ENCODE data around the gene TEX2.
"Not testable (repeated sequence)": the region's sequence is repeated elsewhere in the genome, so short reads cannot be mapped to it uniquely, and the experiment has no call there.

Gene TEX2

GRCh38 chr17:64253470-64253869, 9.6 kb downstream of the TEX2 start:
- Mint-ChIP-seq H3K27me3 (no peaks in the 10 kb centered on the region), H3K4me1 (peaks cover 32% of the 10 kb centered on the region), H3K4me3 (no peak overlapping the region), H3K36me3 (peaks cover 3% of the 10 kb centered on the region), H3K9me3 (no peaks in the 10 kb centered on the region), H3K27ac (no peak overlapping the region)

DNA sequence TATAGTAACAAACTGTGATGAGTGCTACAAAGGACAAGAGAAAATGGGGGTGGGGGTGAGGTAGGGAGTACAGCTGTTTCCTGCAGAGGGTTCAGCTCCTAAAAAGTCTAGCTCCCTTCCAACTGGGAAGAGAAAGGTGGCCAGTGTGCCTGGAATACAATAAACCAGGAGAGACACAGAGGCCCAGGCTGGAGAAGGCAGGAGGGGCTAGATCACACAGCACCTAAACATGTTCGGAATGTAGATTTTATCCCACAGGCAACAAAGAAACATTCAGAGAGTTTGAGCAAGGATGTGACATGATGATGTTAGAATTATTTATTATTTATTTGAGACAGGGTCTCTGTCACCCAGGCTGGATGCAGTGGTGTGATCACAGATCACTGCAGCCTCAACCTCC, 10.2 kb downstream of the TEX2 start:
- Mint-ChIP-seq H3K27me3 (no peaks in the 10 kb centered on the region), H3K36me3 (peaks cover 3% of the 10 kb centered on the region), H3K4me1 (peaks cover 36% of the 10 kb centered on the region), H3K9me3 (no peaks in the 10 kb centered on the region), H3K4me3 (no peak overlapping the region), H3K27ac (no peak overlapping the region)

DNA sequence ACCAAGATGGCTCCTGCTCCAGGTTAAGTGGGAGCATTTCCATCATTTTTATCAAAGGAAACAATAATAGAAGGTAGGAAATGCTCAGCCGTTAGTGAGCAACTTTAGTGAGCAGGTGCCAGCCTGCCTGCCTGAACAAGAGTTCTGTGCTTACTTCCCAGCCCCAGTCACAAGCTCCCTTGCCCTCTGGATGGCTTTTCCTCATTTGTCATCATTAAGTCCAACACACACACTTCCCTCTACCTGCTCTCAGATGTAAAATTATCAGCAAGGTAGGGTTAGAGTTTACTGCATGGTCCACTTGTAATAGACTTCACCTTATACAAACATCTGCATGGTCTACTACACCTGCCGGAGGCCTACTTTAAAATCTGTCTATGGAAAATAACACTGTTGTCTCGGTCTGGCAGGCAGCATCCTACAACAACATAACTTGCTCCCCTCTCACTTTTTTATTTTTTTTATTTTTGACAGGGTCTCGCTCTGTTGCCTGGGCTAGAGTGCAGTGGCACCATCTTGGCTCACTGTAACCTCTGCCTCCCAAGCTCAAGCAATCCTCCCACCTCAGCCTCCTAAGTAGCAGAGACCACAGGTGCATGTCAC, 12.7 kb downstream of the TEX2 start:
- no peak overlapping the region for H3K27ac Mint-ChIP-seq
- no peaks in the 10 kb centered on the region for H3K9me3 Mint-ChIP-seq
- H3K4me1 Mint-ChIP-seq, result peaks cover 39% of the 10 kb centered on the region
- peaks cover 7% of the 10 kb centered on the region for H3K36me3 Mint-ChIP-seq
- no peaks in the 10 kb centered on the region for H3K27me3 Mint-ChIP-seq
- H3K4me3 Mint-ChIP-seq, result no peak overlapping the region

DNA sequence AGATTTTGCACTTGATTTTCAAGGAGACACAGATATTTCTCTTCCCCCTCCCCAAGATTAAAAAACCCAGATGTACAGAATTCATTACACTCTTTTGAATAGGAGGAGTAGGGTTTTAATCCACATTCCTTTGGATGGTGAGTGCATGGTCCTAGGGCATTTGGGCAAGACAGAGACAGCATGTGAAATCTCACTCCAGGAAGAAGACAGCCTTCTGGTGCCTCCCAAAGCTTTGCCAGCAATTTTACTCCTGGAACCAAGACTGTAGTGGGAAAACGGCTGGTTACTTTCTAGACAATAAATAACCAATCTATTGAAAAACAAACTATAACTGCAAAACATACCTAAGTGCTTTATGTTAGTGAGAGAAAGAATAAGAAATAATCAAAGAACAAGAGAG, 15.2 kb downstream of the TEX2 start:
- H3K4me1 Mint-ChIP-seq, result peaks cover 42% of the 10 kb centered on the region
- H3K4me3 Mint-ChIP-seq, result no peak overlapping the region
- H3K36me3 Mint-ChIP-seq, result peaks cover 5% of the 10 kb centered on the region
- H3K9me3 Mint-ChIP-seq, result no peaks in the 10 kb centered on the region
- H3K27me3 Mint-ChIP-seq, result no peaks in the 10 kb centered on the region
- H3K27ac Mint-ChIP-seq, result no peak overlapping the region

GRCh38 chr17:64245218-64246145, 17.6 kb downstream of the TEX2 start:
- Mint-ChIP-seq H3K27me3 (no peaks in the 10 kb centered on the region), H3K36me3 (peaks cover 6% of the 10 kb centered on the region), H3K4me3 (no peak overlapping the region), H3K9me3 (no peaks in the 10 kb centered on the region), H3K4me1 (peaks cover 45% of the 10 kb centered on the region), H3K27ac (no peak overlapping the region)

DNA sequence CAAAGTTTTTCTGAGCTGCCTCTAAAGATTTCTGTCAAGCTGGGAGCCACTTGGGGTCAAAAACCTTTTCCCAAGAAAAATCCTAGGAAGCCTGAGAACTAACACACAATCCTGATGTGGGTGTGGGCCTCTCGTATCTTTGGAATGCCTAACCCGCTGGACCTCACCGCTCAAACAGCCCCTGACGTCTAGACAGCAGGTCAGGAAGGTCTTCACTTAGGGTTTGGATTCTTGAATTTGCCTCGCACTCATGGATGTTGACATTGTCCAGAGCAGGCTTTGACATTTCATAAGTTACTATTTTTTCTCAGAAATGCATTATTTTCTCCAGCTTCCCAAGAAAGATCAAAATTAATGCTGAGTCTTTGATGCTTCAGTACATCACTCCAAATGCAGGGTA, 18.9 kb downstream of the TEX2 start:
- Mint-ChIP-seq H3K4me3 (no peak overlapping the region), H3K4me1 (peaks cover 49% of the 10 kb centered on the region), H3K27ac (no peak overlapping the region), H3K9me3 (no peaks in the 10 kb centered on the region), H3K27me3 (no peaks in the 10 kb centered on the region), H3K36me3 (peaks cover 7% of the 10 kb centered on the region)

DNA sequence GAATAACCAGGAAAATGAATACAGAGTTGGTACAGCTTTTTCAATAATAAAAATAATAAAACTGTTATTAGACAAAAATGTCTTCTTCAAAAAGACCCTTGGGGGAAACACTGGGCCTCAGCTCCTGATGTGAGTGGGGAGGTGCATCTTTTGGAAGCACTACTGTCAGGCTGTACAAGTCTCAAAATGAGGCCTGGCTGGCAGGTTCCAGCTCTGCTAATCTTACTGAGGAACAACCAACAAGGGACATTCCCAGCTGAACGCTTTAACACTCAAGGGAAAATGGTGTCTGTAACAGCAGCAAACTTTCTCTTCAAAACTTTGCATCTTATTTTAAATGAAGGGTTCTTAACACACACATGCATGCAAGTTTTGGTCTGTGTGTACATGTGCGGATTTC, 19.7 kb downstream of the TEX2 start:
- Mint-ChIP-seq H3K4me1 (peaks cover 53% of the 10 kb centered on the region), H3K9me3 (no peaks in the 10 kb centered on the region), H3K4me3 (no peak overlapping the region), H3K27ac (no peak overlapping the region), H3K36me3 (peaks cover 7% of the 10 kb centered on the region), H3K27me3 (no peaks in the 10 kb centered on the region)

DNA sequence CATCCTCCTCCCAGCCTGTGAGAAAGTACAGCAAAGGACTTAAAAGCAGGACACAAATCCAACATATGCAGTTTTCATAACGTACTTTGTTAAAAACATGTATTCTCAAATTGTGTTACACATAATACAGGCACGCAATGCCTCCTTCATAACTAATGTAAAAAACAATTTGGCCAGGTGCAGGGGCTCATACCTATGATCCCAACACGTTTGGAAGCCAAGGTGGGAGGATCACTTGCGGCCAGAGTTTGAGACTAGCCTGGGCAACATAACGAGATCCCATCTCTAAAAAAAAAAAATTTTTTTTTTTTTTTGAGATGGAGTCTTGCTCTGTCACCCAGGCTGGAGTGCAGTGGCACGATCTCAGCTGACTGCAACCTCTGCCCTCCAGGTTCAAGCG, 20.4 kb downstream of the TEX2 start:
- no peak overlapping the region for H3K4me3 Mint-ChIP-seq
- peaks cover 7% of the 10 kb centered on the region for H3K36me3 Mint-ChIP-seq
- peaks cover 52% of the 10 kb centered on the region for H3K4me1 Mint-ChIP-seq
- no peaks in the 10 kb centered on the region for H3K27me3 Mint-ChIP-seq
- H3K9me3 Mint-ChIP-seq, result no peaks in the 10 kb centered on the region
- no peak overlapping the region for H3K27ac Mint-ChIP-seq

GRCh38 chr17:64240741-64241347, 22.2 kb downstream of the TEX2 start:
- Mint-ChIP-seq H3K27me3 (no peaks in the 10 kb centered on the region), H3K4me1 (peaks cover 59% of the 10 kb centered on the region), H3K36me3 (peaks cover 13% of the 10 kb centered on the region), H3K9me3 (no peaks in the 10 kb centered on the region), H3K4me3 (no peak overlapping the region), H3K27ac (no peak overlapping the region)

- peak overlapping the region; percentile 46 for H3K27ac Mint-ChIP-seq
- no peaks in the 10 kb centered on the region for H3K9me3 Mint-ChIP-seq
- peaks cover 57% of the 10 kb centered on the region for H3K4me1 Mint-ChIP-seq
- no peak overlapping the region for H3K4me3 Mint-ChIP-seq
- no peaks in the 10 kb centered on the region for H3K27me3 Mint-ChIP-seq
- peaks cover 14% of the 10 kb centered on the region for H3K36me3 Mint-ChIP-seq
Measured at GRCh38 chr17:64240261-64240740, 22.8 kb downstream of the TEX2 start.

- H3K4me1 Mint-ChIP-seq, result peaks cover 45% of the 10 kb centered on the region
- peak overlapping the region; percentile 1 for H3K4me3 Mint-ChIP-seq
Measured at GRCh38 chr17:64238449-64238848, 24.6 kb downstream of the TEX2 start.

GRCh38 chr17:64236827-64237403, 26.1 kb downstream of the TEX2 start:
- Mint-ChIP-seq H3K27ac (peak overlapping the region; percentile 19), H3K9me3 (no peaks in the 10 kb centered on the region), H3K27me3 (no peaks in the 10 kb centered on the region), H3K4me1 (peaks cover 51% of the 10 kb centered on the region), H3K4me3 (no peak overlapping the region), H3K36me3 (peaks cover 18% of the 10 kb centered on the region)

More at GRCh38 chr17:64238449-64238848, 24.6 kb downstream of the TEX2 start:
- not testable (repeated sequence) for H3K9me3 Mint-ChIP-seq, H3K27me3 Mint-ChIP-seq, H3K27ac Mint-ChIP-seq
- peaks cover 15% of the 10 kb centered on the region for H3K36me3 Mint-ChIP-seq

GRCh38 chr17:64234961-64235360, 28.1 kb downstream of the TEX2 start:
- H3K4me1 Mint-ChIP-seq, result peaks cover 44% of the 10 kb centered on the region
- H3K4me3 Mint-ChIP-seq, result no peak overlapping the region
- H3K27me3 Mint-ChIP-seq, result no peaks in the 10 kb centered on the region
- H3K36me3 Mint-ChIP-seq, result peaks cover 17% of the 10 kb centered on the region
- no peak overlapping the region for H3K27ac Mint-ChIP-seq
- no peaks in the 10 kb centered on the region for H3K9me3 Mint-ChIP-seq

- H3K9me3 Mint-ChIP-seq, result no peaks in the 10 kb centered on the region
- no peak overlapping the region for H3K27ac Mint-ChIP-seq
- H3K4me3 Mint-ChIP-seq, result no peak overlapping the region
- peaks cover 30% of the 10 kb centered on the region for H3K4me1 Mint-ChIP-seq
- no peaks in the 10 kb centered on the region for H3K27me3 Mint-ChIP-seq
- H3K36me3 Mint-ChIP-seq, result peaks cover 17% of the 10 kb centered on the region
Measured at GRCh38 chr17:64232466-64233262, 30.4 kb downstream of the TEX2 start.

DNA sequence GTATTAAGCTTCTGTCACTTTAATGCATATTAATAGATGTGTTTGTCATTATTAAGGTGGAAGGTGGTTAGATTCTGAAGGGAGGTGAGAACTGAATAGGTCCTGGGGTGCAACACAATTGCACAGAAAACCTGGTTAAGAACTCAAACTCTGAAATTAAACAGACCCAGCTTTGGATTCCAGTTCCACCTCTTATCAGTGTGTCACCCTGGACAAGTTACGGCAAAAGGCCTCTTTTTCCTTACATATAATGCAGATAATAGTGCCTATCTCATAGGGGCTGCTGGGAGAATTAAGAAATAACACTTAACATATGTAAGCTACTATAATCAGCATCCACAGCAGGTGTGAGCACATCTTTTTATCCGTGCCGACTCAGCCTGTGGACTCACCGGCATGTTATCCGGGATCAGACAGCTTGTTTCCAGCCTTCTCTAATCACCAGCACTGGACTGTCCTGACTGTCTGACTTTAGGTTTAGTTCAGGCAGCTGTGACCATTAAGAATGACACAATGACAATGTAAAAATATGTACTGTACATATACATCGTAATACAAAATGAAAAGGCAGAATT, 31.4 kb downstream of the TEX2 start:
- no peaks in the 10 kb centered on the region for H3K9me3 Mint-ChIP-seq
- H3K4me1 Mint-ChIP-seq, result peaks cover 20% of the 10 kb centered on the region
- no peak overlapping the region for H3K4me3 Mint-ChIP-seq
- H3K36me3 Mint-ChIP-seq, result peaks cover 9% of the 10 kb centered on the region
- no peaks in the 10 kb centered on the region for H3K27me3 Mint-ChIP-seq
- H3K27ac Mint-ChIP-seq, result no peak overlapping the region
